Measurements from ENCODE around the gene ANKRD26.

The ANKRD26 gene

DNA sequence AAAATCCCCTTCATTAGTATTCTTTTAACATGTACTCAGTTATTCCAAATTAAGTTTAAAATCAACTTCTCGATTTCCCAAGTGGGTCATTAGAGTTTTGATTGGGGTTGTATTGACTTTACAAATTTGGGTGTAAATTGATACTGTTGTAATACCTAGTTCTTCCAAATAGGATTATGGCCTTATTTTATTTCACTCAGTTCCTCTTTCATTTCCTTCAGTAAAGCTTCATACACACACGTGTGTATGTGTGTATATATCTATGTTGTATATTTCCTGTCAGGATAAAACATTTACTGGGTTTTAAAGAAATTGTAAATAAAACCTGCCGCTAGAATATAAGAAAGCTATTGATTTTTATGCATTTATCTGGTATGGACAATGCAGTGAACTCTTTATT is 38.0 kb upstream of the ANKRD26 start:
- TF ChIP-seq TCF12 (IDR thresholded peaks at IDR 0.05; ENCODE audit: low read depth), result no peak
- TF ChIP-seq TEAD4 (IDR thresholded peaks at IDR 0.05), result no peak
- TF ChIP-seq, protein P1, sequence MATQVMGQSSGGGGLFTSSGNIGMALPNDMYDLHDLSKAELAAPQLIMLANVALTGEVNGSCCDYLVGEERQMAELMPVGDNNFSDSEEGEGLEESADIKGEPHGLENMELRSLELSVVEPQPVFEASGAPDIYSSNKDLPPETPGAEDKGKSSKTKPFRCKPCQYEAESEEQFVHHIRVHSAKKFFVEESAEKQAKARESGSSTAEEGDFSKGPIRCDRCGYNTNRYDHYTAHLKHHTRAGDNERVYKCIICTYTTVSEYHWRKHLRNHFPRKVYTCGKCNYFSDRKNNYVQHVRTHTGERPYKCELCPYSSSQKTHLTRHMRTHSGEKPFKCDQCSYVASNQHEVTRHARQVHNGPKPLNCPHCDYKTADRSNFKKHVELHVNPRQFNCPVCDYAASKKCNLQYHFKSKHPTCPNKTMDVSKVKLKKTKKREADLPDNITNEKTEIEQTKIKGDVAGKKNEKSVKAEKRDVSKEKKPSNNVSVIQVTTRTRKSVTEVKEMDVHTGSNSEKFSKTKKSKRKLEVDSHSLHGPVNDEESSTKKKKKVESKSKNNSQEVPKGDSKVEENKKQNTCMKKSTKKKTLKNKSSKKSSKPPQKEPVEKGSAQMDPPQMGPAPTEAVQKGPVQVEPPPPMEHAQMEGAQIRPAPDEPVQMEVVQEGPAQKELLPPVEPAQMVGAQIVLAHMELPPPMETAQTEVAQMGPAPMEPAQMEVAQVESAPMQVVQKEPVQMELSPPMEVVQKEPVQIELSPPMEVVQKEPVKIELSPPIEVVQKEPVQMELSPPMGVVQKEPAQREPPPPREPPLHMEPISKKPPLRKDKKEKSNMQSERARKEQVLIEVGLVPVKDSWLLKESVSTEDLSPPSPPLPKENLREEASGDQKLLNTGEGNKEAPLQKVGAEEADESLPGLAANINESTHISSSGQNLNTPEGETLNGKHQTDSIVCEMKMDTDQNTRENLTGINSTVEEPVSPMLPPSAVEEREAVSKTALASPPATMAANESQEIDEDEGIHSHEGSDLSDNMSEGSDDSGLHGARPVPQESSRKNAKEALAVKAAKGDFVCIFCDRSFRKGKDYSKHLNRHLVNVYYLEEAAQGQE (IDR thresholded peaks at IDR 0.05; ENCODE audit: low read depth), result no peak
- no peak for TF ChIP-seq YY1 (IDR thresholded peaks at IDR 0.05; ENCODE audit: low read depth)
- no peak for TF ChIP-seq EP300 (IDR thresholded peaks at IDR 0.05; ENCODE audit: borderline replicate concordance)

- TF ChIP-seq, protein P2, sequence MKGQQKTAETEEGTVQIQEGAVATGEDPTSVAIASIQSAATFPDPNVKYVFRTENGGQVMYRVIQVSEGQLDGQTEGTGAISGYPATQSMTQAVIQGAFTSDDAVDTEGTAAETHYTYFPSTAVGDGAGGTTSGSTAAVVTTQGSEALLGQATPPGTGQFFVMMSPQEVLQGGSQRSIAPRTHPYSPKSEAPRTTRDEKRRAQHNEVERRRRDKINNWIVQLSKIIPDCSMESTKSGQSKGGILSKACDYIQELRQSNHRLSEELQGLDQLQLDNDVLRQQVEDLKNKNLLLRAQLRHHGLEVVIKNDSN (IDR thresholded peaks at IDR 0.05), result no peak
- no peak for TF ChIP-seq CEBPB (IDR thresholded peaks at IDR 0.05)
- no peak for TF ChIP-seq FOXM1 (IDR thresholded peaks at IDR 0.05; ENCODE audit: borderline replicate concordance, low read depth)
- no peak for TF ChIP-seq NFIC (IDR thresholded peaks at IDR 0.05)
- no peak for TF ChIP-seq TAF1 (IDR thresholded peaks at IDR 0.05; ENCODE audit: low read depth)
- TF ChIP-seq, protein P3, sequence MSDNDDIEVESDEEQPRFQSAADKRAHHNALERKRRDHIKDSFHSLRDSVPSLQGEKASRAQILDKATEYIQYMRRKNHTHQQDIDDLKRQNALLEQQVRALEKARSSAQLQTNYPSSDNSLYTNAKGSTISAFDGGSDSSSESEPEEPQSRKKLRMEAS (IDR thresholded peaks at IDR 0.05), result no peak
Measured at GRCh38 chr10:27134371-27134770, 34.1 kb upstream of the ANKRD26 start.

- TF ChIP-seq, protein P2 (IDR thresholded peaks at IDR 0.05), result no peak
- no peak for TF ChIP-seq TCF12 (IDR thresholded peaks at IDR 0.05; ENCODE audit: low read depth)
- no peak for TF ChIP-seq CREB1 (IDR thresholded peaks at IDR 0.05; ENCODE audit: low read depth)
- TF ChIP-seq TEAD4 (IDR thresholded peaks at IDR 0.05), result no peak
Measured at GRCh38 chr10:27108165-27108564, 7.9 kb upstream of the ANKRD26 start.

DNA sequence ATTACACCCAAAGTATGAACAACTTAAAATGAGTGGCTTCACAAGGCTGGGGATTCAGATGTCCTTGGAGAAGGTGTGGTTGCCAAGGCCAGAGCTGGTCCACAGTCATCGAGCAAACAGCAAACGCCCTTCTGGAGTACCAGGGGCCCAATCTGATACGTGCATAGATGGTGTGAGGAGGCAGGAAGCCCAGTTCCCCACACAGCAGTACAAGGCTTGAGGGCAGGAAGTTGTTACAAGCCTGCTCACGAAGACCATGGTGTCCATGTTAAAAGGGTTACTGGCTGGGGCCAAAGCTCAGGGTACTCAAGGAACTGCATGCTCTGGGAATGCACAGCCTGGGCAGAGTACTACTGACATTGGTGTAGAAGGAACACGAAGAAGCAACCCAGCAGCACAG is 4.6 kb upstream of the ANKRD26 start:
- no peak for TF ChIP-seq ZBTB7A (IDR thresholded peaks at IDR 0.05; ENCODE audit: low read depth)
- no peak for TF ChIP-seq FOXM1 (IDR thresholded peaks at IDR 0.05; ENCODE audit: borderline replicate concordance, low read depth)
- no peak for TF ChIP-seq TCF12 (IDR thresholded peaks at IDR 0.05; ENCODE audit: low read depth)
- TF ChIP-seq, protein P2 (IDR thresholded peaks at IDR 0.05), result no peak
- TF ChIP-seq EGR1 (IDR thresholded peaks at IDR 0.05), result no peak
- no peak for TF ChIP-seq CEBPB (IDR thresholded peaks at IDR 0.05)
- no peak for TF ChIP-seq NFIC (IDR thresholded peaks at IDR 0.05)
- TF ChIP-seq TAF1 (IDR thresholded peaks at IDR 0.05; ENCODE audit: low read depth), result no peak
- TF ChIP-seq CREB1 (IDR thresholded peaks at IDR 0.05; ENCODE audit: low read depth), result no peak
- TF ChIP-seq, protein P1 (IDR thresholded peaks at IDR 0.05; ENCODE audit: low read depth), result no peak

DNA sequence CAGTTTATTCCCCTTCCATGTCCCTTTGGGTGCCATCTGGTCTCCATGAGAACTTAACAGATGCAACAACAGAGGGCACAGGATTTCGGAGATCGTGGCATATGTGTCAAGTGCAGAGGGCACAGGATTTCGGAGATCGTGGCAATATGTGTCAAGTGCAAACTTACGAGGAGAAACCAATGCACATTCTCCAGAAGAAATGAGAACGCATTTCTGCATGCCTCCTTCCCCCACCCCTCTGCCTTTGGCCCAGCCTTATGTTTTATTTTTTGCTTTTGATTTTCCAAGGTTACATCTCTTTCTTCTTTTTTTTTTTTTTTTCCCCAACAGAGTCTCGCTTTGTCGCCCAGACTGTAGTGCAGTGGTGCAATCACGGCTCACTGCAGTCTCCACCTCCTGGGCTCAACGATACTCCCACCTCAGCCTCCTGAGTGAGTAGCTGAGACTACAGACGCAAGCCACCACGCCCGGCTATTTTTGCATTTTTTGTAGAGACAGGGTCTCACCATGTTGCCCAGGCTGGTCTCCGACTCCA is 586 bp upstream of the ANKRD26 start:
- TF ChIP-seq, protein P2 (IDR thresholded peaks at IDR 0.05), result no peak
- TF ChIP-seq EGR1 (IDR thresholded peaks at IDR 0.05), result no peak
- TF ChIP-seq ZBTB7A (IDR thresholded peaks at IDR 0.05; ENCODE audit: low read depth), result no peak
- TF ChIP-seq YY1 (IDR thresholded peaks at IDR 0.05; ENCODE audit: low read depth), result no peak
- no peak for TF ChIP-seq TCF12 (IDR thresholded peaks at IDR 0.05; ENCODE audit: low read depth)
- TF ChIP-seq, protein P1 (IDR thresholded peaks at IDR 0.05; ENCODE audit: low read depth), result no peak
- TF ChIP-seq TEAD4 (IDR thresholded peaks at IDR 0.05), result no peak
- TF ChIP-seq, protein P3 (IDR thresholded peaks at IDR 0.05), result no peak
- no peak for TF ChIP-seq EP300 (IDR thresholded peaks at IDR 0.05; ENCODE audit: borderline replicate concordance)
- TF ChIP-seq FOXM1 (IDR thresholded peaks at IDR 0.05; ENCODE audit: borderline replicate concordance, low read depth), result no peak
- TF ChIP-seq TAF1 (IDR thresholded peaks at IDR 0.05; ENCODE audit: low read depth), result no peak

Measured in Ishikawa (cell line).